Measurements from ENCODE around the gene DAB1.

DAB1 gene

DNA sequence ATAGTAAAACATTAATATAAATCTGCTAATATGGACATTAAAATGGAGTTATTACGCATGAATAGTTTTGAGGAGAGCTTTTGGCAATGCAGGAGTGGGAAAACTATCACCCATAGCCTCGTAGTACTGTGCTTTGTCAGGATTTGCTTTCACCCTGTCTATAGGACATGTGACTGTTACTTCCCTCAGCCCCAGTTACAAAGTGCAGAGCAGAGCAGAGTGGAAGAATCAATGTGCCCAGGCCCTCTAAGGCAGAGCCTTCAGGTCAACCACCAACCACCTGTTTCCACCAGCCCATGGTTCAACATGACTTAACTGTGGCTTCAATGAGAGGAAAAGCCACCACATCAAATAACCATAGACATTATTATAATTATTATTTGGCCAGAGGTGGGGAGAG lies 389.1 kb downstream of the DAB1 start:
- DNase-seq (ENCODE audit: low read depth), result no peak
- TF ChIP-seq, protein P1, sequence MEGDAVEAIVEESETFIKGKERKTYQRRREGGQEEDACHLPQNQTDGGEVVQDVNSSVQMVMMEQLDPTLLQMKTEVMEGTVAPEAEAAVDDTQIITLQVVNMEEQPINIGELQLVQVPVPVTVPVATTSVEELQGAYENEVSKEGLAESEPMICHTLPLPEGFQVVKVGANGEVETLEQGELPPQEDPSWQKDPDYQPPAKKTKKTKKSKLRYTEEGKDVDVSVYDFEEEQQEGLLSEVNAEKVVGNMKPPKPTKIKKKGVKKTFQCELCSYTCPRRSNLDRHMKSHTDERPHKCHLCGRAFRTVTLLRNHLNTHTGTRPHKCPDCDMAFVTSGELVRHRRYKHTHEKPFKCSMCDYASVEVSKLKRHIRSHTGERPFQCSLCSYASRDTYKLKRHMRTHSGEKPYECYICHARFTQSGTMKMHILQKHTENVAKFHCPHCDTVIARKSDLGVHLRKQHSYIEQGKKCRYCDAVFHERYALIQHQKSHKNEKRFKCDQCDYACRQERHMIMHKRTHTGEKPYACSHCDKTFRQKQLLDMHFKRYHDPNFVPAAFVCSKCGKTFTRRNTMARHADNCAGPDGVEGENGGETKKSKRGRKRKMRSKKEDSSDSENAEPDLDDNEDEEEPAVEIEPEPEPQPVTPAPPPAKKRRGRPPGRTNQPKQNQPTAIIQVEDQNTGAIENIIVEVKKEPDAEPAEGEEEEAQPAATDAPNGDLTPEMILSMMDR (conservative IDR thresholded peaks at IDR 0.05; ENCODE audit: control insufficient read depth, insufficient read depth, low read depth, low read length), result no peak
- no peak overlapping the region for H3K4me3 ChIP-seq (ENCODE audit: control insufficient read depth, low read depth, low read length)

DNA sequence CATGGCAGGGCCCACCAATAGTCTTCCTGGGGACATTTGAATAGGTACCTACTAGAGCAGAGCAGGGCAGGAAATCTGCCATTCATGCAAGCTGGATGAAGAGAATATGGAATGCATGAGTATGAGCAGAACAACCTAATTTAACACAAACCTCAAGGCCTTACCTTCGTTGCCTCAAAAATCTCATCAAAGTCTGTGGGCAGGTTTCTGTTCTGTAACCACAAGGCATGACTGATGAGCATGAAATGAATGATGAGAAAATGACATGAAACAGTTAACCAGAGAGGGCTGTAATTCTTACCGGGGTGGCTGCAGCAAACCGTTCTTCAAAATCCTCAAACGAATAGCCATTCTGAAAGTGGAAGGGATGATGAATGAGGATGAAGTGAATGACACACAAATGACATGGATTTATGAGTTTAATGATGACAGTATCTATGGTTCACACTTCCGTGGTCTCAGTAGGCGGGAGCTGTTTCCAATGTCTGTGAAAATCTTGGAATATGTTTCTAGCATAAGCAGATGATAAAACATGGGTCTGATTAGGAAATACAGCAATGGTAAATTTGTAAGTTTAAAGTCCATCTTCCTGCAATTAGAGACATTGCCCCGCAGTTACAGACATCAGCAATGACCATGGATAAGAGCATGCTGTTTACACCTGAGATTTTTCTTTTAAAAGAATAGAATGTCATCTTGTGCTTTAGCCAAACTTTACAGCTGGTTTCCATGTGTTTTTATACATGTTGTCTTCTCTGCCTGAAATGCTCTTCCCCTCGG lies 390.4 kb downstream of the DAB1 start:
- DNase-seq (ENCODE audit: low read depth), result no peak

DNA sequence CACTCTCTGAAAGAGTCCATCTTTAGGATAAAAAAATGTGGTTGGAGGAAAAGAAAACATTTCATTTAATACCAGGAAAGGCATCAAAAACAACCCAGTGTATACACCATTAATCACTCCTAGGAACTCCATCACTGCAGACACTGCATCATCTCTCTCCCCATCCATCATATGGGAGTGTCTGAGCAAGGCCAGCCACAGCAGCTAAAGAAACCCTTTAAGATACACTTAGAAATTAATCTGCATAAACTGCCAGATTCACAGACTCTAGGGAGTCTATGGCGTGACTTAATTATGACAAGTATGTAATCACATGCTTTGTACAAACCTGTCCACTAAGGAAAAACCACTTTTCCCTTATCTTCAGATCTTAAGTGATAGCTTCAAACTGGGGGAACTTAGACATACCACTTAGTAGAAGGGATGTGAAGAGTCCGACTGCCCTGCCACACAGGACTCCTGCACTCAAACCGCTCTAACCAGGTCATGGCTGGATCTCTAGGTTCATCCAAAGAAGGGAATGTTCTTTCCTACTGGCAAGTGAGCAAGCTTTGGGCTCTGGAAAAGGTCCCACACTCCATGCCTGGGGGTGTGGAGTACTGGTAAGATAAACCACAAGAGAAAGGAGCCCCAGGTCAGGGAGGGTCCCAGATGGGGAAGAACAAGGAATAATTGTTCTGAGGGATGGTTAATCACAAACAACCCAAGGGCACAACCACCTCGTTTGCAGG lies 397.1 kb downstream of the DAB1 start:
- H3K4me3 ChIP-seq (ENCODE audit: control insufficient read depth, low read depth, low read length), result no peak overlapping the region
- DNase-seq (ENCODE audit: low read depth), result no peak
- TF ChIP-seq, protein P1 (conservative IDR thresholded peaks at IDR 0.05; ENCODE audit: control insufficient read depth, insufficient read depth, low read depth, low read length), result no peak

More for the DNA sequence above, 390.4 kb downstream of the DAB1 start:
- H3K4me3 ChIP-seq (ENCODE audit: control insufficient read depth, low read depth, low read length), result no peak overlapping the region
- TF ChIP-seq, protein P1 (conservative IDR thresholded peaks at IDR 0.05; ENCODE audit: control insufficient read depth, insufficient read depth, low read depth, low read length), result no peak

DNA sequence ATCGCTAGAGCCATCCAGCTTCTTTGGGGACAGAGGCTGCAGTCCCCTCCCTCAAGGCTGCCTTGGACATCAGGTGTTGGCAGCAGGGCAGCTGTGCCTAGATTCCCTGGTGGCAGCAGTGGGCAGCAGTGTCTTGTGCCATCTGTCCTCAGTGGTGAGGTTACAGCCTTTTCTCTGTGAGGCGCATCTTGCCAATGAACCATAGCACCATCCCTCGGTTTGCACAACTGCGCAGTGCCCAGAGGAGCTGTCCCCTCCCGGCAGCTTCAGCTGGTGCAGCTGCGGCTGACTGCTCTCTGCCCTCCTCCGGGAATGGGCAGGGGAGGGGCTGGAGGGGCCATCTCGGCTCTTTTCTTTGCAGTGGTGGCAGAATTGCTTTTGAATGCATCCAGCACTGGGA lies 399.0 kb downstream of the DAB1 start:
- no peak overlapping the region for H3K4me3 ChIP-seq (ENCODE audit: control insufficient read depth, low read depth, low read length)
- TF ChIP-seq, protein P1 (conservative IDR thresholded peaks at IDR 0.05; ENCODE audit: control insufficient read depth, insufficient read depth, low read depth, low read length), result no peak
- no peak for DNase-seq (ENCODE audit: low read depth)

DNA sequence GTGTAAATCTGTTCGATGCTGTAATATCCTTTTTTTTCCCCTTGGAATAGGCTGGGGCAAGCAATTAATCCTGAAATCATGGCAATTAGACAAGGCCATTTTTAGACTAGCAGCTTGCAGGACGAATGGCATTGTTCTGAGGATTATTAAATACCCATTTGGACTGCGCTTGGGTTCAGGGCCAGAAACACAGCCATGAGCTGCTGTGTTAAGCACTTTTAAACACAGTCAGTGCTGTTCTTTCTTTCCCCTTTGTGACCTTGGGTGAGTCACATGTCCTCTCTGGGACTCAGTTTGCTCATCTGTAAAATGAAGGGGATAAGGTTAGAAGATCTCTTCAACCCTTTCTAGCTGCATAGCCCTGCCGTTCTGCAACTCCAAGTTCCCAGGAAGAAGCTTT lies 399.4 kb downstream of the DAB1 start:
- TF ChIP-seq, protein P1 (conservative IDR thresholded peaks at IDR 0.05; ENCODE audit: control insufficient read depth, insufficient read depth, low read depth, low read length), result no peak

GRCh38 chr1:57020216-57020615 lies 403.6 kb downstream of the DAB1 start:
- TF ChIP-seq, protein P1 (conservative IDR thresholded peaks at IDR 0.05; ENCODE audit: control insufficient read depth, insufficient read depth, low read depth, low read length), result no peak
- no peak overlapping the region for H3K4me3 ChIP-seq (ENCODE audit: control insufficient read depth, low read depth, low read length)
- no peak for DNase-seq (ENCODE audit: low read depth)

More for the DNA sequence above, 399.4 kb downstream of the DAB1 start:
- H3K4me3 ChIP-seq (ENCODE audit: control insufficient read depth, low read depth, low read length), result no peak overlapping the region
- DNase-seq (ENCODE audit: low read depth), result no peak
